CD14-positive monocyte (primary cell): ENCODE measurements around the gene NPRL2. TPM values are rescaled to one million over a fixed set of nuclear protein-coding genes. Genes with fewer than 3 reads are reported as not detected.

Experiments used
- DNase-seq, 3 donors: peaks; one replicate each; pipeline ENCODE4 v3.0.0-alpha.2; 2011 to 2022
- H2AFZ ChIP-seq: 2 replicates; pipeline ENCODE4 v1.6.0; 2012; ENCODE audit warnings: mild to moderate bottlenecking, low read depth, low read length, inconsistent platforms; ENCODE audit not compliant: insufficient read depth, poor library complexity, severe bottlenecking
- H3K27ac ChIP-seq, 2 donors: 1 replicate in 1 of 2; 2 replicates in 1 of 2; pipeline ENCODE4 v1.5.1; 2012 to 2013; ENCODE audit warnings: low read length in 2 of 2, control low read depth in 1 of 2, inconsistent platforms in 1 of 2, low read depth in 1 of 2, mild to moderate bottlenecking in 1 of 2
- H3K27me3 ChIP-seq, 2 donors: one replicate each; pipeline versions ENCODE4 v1.6.0 to v1.6.1; 2011 to 2013; ENCODE audit warnings: low read length in 2 of 2; ENCODE audit not compliant: control insufficient read depth in 2 of 2, insufficient read depth in 2 of 2
- H3K36me3 ChIP-seq, 2 donors: replicated peaks in 1 of 2; 1 replicate in 1 of 2; 2 replicates in 1 of 2; pipeline versions ENCODE4 v1.5.1 to v1.6.1; 2012 to 2013; ENCODE audit warnings: low read length in 2 of 2, control low read depth in 1 of 2, inconsistent platforms in 1 of 2, mild to moderate bottlenecking in 1 of 2; ENCODE audit not compliant: insufficient read depth in 2 of 2, control insufficient read depth in 1 of 2
- H3K4me1 ChIP-seq, 2 donors: 1 replicate in 1 of 2; 2 replicates in 1 of 2; pipeline versions ENCODE4 v1.5.1 to v1.6.1; 2012 to 2013; ENCODE audit warnings: low read length in 2 of 2, control low read depth in 1 of 2, inconsistent platforms in 1 of 2, mild to moderate bottlenecking in 1 of 2, moderate library complexity in 1 of 2; ENCODE audit not compliant: insufficient read depth in 2 of 2, control insufficient read depth in 1 of 2
- H3K4me2 ChIP-seq: replicated peaks from 2 replicates; pipeline ENCODE3; 2012; ENCODE audit warnings: low read length, moderate library complexity, mild to moderate bottlenecking; ENCODE audit not compliant: poor library complexity, severe bottlenecking; ENCODE audit errors: extremely low read depth
- H3K4me3 ChIP-seq, 3 experiments: fragments of 200-600 bp in 1 of 3; sonication (generic) in 1 of 3; replicated peaks in 1 of 3; 1 replicate in 2 of 3; 2 replicates in 1 of 3; pipeline ENCODE4 v1.5.1; 2011 to 2013; ENCODE audit warnings: low read length in 3 of 3, mild to moderate bottlenecking in 3 of 3, control low read depth in 2 of 3, low read depth in 2 of 3, inconsistent platforms in 1 of 3, moderate library complexity in 1 of 3
- H3K79me2 ChIP-seq: 2 replicates; pipeline ENCODE4 v1.6.0; 2012; ENCODE audit warnings: mild to moderate bottlenecking, control low read depth, inconsistent platforms, low read length, moderate library complexity; ENCODE audit not compliant: insufficient read depth
- H3K9ac ChIP-seq: 2 replicates; pipeline ENCODE4 v1.6.0; 2017; ENCODE audit warnings: low read length, mild to moderate bottlenecking; ENCODE audit not compliant: insufficient read depth, poor library complexity, severe bottlenecking
- H3K9me3 ChIP-seq, 2 donors: replicated peaks in 1 of 2; 1 replicate in 1 of 2; 2 replicates in 1 of 2; pipeline versions ENCODE4 v1.5.1 to v1.6.1; 2012 to 2013; ENCODE audit warnings: low read length in 2 of 2, control low read depth in 1 of 2; ENCODE audit not compliant: control insufficient read depth in 1 of 2, insufficient read depth in 1 of 2
- H4K20me1 ChIP-seq: 2 replicates; pipeline ENCODE4 v1.6.0; 2012; ENCODE audit warnings: mild to moderate bottlenecking, low read length, control low read depth, moderate library complexity; ENCODE audit not compliant: insufficient read depth
- H3K27ac Mint-ChIP-seq, 7 donors: one replicate each; pipeline ENCODE4 v1.8.0; 2020; ENCODE audit warnings: mild to moderate bottlenecking in 7 of 7, mixed read lengths in 7 of 7, moderate library complexity in 6 of 7, inconsistent platforms in 2 of 7
- H3K27me3 Mint-ChIP-seq, 3 donors: one replicate each; pipeline ENCODE4 v1.8.0; 2021 to 2022; ENCODE audit warnings: low read depth in 3 of 3, mild to moderate bottlenecking in 3 of 3, mixed read lengths in 3 of 3, moderate library complexity in 3 of 3, inconsistent platforms in 1 of 3
- H3K36me3 Mint-ChIP-seq, 2 donors: one replicate each; pipeline ENCODE4 v1.8.0; 2020; ENCODE audit warnings: mixed read lengths in 2 of 2, inconsistent platforms in 1 of 2, mild to moderate bottlenecking in 1 of 2
- H3K4me1 Mint-ChIP-seq: one replicate; pipeline ENCODE4 v1.8.0; 2020; ENCODE audit warnings: mild to moderate bottlenecking, mixed read lengths
- H3K4me3 Mint-ChIP-seq, 2 donors: one replicate each; pipeline ENCODE4 v1.8.0; 2020; ENCODE audit warnings: mild to moderate bottlenecking in 2 of 2, mixed read lengths in 2 of 2, moderate library complexity in 1 of 2
- H3K9me3 Mint-ChIP-seq, 7 donors: one replicate each; pipeline ENCODE4 v1.8.0; 2020 to 2022; ENCODE audit warnings: mixed read lengths in 7 of 7, mild to moderate bottlenecking in 6 of 7, moderate library complexity in 6 of 7, inconsistent platforms in 2 of 7
- whole genome bisulfite sequencing: methylation state at CpG from one replicate; pipeline ENCODE4 v1.1.5; 2013; ENCODE audit warnings: missing lambda C conversion rate; ENCODE audit not compliant: insufficient coverage; 5-methylcytosine and 5-hydroxymethylcytosine counted together
- intact Hi-C, 2 donors: fragments of 100-400 bp; cut with micrococcal nuclease; formaldehyde crosslinking; loops; one replicate each; pipeline versions ENCODE4 v1.15.0 to v1.15.1; 2023
- polyA plus RNA-seq, 3 donors: library from polyadenylated mRNA; depleted of rRNA in 1 of 3; unstranded in 2 of 3; stranded (reverse) in 1 of 3; fragments of 300-500 nt in 2 of 3; fragments of >200 nt in 1 of 3; fragmentation: Illumina TruSeq in 2 of 3; gene quantifications; 1 replicate in 2 of 3; 2 replicates in 1 of 3; pipeline ENCODE4 v1.2.3, GENCODE V29; 2012 to 2021
- TF ChIP-seq, protein P1 (sequence below): fragments of 200-600 bp; IDR thresholded peaks from one replicate; pipeline ENCODE4 v1.8.0; 2022; ENCODE audit warnings: antibody characterized with exemption, mild to moderate bottlenecking

The NPRL2 gene
- polyA plus RNA-seq, 3 donors = 20.9 to 37.9 (median 23.5) TPM

DNA sequence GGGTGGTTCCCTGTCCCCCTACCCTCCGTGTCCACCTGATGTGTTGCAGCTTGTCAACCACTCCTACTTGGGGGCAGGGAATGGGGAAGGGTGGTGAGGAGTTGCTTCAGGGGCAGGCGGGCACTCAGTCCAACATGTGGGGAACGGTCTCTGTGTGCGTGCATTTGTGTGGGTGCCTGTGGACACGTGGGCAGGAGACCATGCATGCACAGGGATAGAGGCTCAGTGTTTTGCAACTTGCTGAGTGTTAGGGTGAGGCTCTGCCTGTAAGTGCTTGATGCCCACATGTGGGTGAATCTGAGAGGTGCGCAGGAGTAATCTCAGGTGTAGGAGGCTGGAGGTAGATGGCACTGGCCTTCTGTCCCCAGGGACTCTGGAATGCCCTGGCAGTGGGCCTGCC lies 33.2 kb upstream of the NPRL2 start:
- H3K4me2 ChIP-seq = no peak overlapping the region
- no peaks in the 10 kb centered on the region for H4K20me1 ChIP-seq
- no peak overlapping the region for H2AFZ ChIP-seq
- H3K4me1 ChIP-seq = no peaks in the 10 kb centered on the region
- TF ChIP-seq, protein P1, sequence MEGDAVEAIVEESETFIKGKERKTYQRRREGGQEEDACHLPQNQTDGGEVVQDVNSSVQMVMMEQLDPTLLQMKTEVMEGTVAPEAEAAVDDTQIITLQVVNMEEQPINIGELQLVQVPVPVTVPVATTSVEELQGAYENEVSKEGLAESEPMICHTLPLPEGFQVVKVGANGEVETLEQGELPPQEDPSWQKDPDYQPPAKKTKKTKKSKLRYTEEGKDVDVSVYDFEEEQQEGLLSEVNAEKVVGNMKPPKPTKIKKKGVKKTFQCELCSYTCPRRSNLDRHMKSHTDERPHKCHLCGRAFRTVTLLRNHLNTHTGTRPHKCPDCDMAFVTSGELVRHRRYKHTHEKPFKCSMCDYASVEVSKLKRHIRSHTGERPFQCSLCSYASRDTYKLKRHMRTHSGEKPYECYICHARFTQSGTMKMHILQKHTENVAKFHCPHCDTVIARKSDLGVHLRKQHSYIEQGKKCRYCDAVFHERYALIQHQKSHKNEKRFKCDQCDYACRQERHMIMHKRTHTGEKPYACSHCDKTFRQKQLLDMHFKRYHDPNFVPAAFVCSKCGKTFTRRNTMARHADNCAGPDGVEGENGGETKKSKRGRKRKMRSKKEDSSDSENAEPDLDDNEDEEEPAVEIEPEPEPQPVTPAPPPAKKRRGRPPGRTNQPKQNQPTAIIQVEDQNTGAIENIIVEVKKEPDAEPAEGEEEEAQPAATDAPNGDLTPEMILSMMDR = no peak
- no peaks in the 10 kb centered on the region for H3K79me2 ChIP-seq
- no peak overlapping the region for H3K27ac ChIP-seq
- H3K9ac ChIP-seq = no peak overlapping the region
- no peak for DNase-seq
- no peaks in the 10 kb centered on the region for H3K27me3 ChIP-seq
- H3K9me3 Mint-ChIP-seq = peaks cover 0 to 1% (median 0%) of the 10 kb centered on the region in 7 donors
- H3K4me3 Mint-ChIP-seq = no peak overlapping the region
- H3K27ac Mint-ChIP-seq = no peak overlapping the region
- intact Hi-C loops = no loop called here
- 83% methylated on average over 5 of the region's 6 CpGs for WGBS
- no peaks in the 10 kb centered on the region for H3K36me3 Mint-ChIP-seq
- no peaks in the 10 kb centered on the region for H3K36me3 ChIP-seq
- no peaks in the 10 kb centered on the region for H3K9me3 ChIP-seq
- peaks cover 0 to 5% (median 2%) of the 10 kb centered on the region in 3 donors for H3K27me3 Mint-ChIP-seq
- H3K4me1 Mint-ChIP-seq = no peaks in the 10 kb centered on the region
- no peak overlapping the region for H3K4me3 ChIP-seq

DNA sequence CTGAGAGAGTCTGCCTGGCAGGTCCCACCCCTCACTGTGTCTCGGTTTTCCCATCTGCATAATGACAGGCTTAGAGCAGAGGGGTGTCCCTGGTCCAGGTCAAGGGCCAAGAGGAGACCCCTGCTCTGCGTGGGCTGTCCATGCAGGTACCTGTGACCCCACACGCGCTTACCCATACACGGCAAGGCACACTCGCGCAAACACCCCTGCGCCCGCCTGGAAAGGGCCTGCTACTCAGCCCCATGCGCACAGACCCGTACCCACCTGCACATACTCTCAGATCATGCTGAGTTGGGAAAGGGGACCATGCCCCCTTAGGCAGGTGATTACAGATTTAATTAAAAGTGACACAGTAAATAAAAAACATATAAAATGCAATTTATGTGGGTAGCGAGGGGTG lies 32.1 kb upstream of the NPRL2 start:
- Histone ChIP-seq H3K4me3 (no peak overlapping the region), H2AFZ (no peak overlapping the region), H3K27me3 (no peaks in the 10 kb centered on the region), H3K4me2 (no peak overlapping the region), H4K20me1 (no peaks in the 10 kb centered on the region), H3K36me3 (no peaks in the 10 kb centered on the region), H3K79me2 (no peaks in the 10 kb centered on the region), H3K9ac (no peak overlapping the region), H3K4me1 (no peaks in the 10 kb centered on the region), H3K27ac (no peak overlapping the region), H3K9me3 (no peaks in the 10 kb centered on the region)
- H3K4me1 Mint-ChIP-seq = no peaks in the 10 kb centered on the region
- no peak overlapping the region for H3K4me3 Mint-ChIP-seq
- WGBS = 96% methylated on average over 9 of the region's 12 CpGs
- no peak overlapping the region for H3K27ac Mint-ChIP-seq
- peaks cover 0 to 5% (median 2%) of the 10 kb centered on the region in 3 donors for H3K27me3 Mint-ChIP-seq
- TF ChIP-seq, protein P1 = no peak
- H3K36me3 Mint-ChIP-seq = no peaks in the 10 kb centered on the region
- intact Hi-C loops = no loop called here
- DNase-seq = no peak
- peaks cover 0 to 1% (median 0%) of the 10 kb centered on the region in 7 donors for H3K9me3 Mint-ChIP-seq
